ENCODE results near the gene GADL1. TPM values are rescaled to one million over a fixed set of nuclear protein-coding genes. Genes with fewer than 3 reads are reported as not detected.

Gene GADL1
- polyA plus RNA-seq, 4 donors, result 2.8 to 4.3 (median 3.8) TPM

DNA sequence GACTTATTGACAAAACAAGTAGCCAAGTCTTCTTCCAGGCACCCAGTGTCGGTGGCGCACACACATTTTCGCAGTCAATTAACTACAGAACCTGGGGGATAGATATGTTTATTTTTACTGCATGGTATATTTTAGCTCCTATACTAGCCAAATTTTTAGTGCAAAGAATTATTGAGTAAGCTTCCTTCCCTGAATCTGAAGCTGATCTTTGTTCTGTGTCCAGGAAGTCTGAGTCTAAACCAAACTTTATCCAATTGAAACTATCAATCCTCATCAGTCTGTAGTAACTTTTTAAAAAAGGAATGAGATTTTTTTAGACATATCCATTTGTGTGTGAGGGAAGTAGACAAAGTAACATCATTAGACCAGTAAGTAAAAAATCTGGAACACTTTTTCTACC is 133.1 kb downstream of the GADL1 start:
- DNase-seq (ENCODE audit: low read depth in 4 of 4, low spot score in 3 of 4), result no peak

- no peak for DNase-seq (ENCODE audit: low read depth in 4 of 4, low spot score in 3 of 4)
Measured at GRCh38 chr3:30760737-30761136, 133.7 kb downstream of the GADL1 start.

- DNase-seq (ENCODE audit: low read depth in 4 of 4, low spot score in 3 of 4), result no peak
Measured at GRCh38 chr3:30760040-30760695, 134.3 kb downstream of the GADL1 start.

GRCh38 chr3:30756218-30756617 is 138.2 kb downstream of the GADL1 start:
- DNase-seq (ENCODE audit: low read depth in 4 of 4, low spot score in 3 of 4), result no peak

DNA sequence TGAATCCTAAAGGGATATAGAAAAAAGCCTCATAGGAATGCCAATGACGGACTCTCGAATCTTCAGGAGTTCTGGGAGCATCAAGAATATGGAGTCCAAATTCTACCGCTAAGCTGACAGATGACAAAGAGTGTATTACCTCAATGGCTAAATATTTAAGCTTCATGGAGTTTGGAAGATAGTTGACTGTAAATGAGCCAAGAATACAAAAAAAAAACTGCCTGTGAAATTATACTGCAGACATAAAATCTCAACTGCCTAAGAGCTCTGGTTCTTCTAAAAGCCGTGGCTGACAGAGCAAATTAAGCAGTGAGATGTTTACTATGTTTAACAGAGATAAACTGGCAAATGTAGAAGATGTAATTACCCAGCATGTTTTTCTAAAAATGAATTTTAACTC is 140.0 kb downstream of the GADL1 start:
- no peak for DNase-seq (ENCODE audit: low read depth in 4 of 4, low spot score in 3 of 4)

DNA sequence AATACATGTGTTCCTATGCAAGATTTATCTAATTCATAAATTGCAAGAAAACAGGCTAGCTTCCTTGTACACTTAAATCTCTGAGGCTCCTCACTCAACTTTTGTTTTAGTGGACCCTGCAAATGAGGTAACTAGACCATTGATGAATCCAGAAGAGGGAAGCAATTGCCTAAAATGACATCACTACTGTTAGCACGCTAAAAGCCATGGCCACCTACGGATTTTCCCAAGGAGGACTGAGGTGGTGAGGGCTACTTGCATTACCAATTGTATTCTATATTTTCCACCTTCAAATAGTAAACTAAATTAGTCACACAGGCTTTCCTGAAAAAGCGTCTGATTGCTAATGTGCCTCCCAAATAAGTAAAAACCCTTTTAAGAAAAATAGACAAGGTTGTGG is 140.7 kb downstream of the GADL1 start:
- no peak for DNase-seq (ENCODE audit: low read depth in 4 of 4, low spot score in 3 of 4)

GRCh38 chr3:30752970-30753369 is 141.5 kb downstream of the GADL1 start:
- no peak for DNase-seq (ENCODE audit: low read depth in 4 of 4, low spot score in 3 of 4)

DNA sequence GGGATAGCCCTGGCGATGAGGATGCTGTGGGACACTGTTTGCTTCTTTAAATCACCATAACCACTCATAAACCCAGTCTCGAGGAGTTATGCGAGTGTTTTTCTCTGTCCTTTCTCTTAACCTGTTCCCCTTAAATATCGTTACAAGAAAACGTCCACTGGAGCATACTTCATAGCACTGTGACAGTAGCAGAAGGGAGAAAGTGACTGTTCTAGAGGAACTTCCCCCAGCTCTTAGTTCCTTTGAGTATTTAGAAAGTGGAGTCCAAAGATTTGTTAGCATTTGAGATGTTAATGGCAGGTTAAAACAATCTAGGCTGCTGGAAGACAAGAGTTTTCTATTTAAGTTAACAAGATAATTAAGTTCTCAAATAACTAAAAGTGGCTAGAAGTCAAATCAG is 142.0 kb downstream of the GADL1 start:
- DNase-seq (ENCODE audit: low read depth in 4 of 4, low spot score in 3 of 4), result no peak

- DNase-seq (ENCODE audit: low read depth in 4 of 4, low spot score in 3 of 4), result no peak
Measured at GRCh38 chr3:30751610-30752299, 142.7 kb downstream of the GADL1 start.

DNA sequence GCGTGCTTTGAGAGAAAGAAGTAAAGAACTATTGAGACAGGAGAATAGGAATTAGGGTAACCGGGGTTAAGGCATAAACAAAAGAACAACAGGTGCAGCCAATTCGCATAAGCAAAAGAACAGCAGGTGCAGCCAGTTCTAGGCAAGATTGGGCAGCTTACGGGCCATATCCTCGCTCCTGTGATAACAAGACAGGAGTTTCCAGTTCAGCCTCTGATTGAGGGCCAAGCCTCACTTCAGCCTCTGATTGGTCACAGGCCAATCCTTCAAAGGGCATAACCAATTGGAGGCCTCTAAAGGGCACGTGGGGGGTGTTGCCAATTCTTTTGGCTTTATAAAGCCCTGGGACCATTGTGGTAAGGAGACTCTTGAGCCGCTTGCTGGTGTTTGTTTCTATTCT is 143.5 kb downstream of the GADL1 start:
- no peak for DNase-seq (ENCODE audit: low read depth in 4 of 4, low spot score in 3 of 4)

DNA sequence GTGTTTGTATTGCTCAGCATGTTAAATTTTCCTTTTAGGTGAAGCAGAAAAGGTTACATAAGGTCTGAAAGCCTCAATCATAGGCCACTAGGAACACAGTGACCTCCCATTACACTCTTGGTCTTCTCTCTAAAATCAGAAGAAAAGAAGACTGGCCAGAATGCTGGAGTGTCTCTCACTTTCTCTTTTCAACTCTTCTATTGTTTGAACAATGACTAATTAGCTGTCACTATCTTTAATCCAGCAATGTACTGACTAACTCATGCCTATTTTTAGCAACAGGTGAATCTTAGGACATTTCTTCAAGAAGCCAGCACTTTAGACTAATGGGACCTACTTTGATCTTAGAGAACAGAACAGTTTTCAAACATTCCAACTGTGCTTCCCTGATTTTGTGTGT is 145.2 kb downstream of the GADL1 start:
- no peak for DNase-seq (ENCODE audit: low read depth in 4 of 4, low spot score in 3 of 4)

DNA sequence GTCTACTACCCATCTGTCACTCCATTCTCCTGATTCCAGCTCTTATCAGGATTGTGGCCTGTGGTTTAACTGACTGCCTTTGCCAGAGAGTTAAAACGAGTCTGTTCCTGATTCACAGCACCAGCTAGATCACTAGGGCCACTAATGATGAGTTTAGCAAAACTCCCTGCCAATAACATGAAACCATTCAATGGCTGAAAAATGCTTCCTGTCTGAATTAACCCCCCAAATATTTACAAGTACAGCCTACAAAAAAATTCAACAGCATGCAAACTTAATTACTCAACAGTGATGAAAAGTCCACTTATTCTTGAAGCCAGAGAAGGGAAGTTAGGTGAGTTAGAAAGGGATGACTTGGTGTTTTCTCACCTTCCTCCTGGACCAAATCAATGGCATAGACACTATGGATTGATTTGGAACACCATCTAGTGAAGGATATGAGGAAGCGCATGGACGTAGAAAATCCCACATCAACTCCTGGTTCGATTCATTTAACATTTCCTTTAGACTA is 146.6 kb downstream of the GADL1 start:
- DNase-seq (ENCODE audit: low read depth in 4 of 4, low spot score in 3 of 4), result no peak

DNA sequence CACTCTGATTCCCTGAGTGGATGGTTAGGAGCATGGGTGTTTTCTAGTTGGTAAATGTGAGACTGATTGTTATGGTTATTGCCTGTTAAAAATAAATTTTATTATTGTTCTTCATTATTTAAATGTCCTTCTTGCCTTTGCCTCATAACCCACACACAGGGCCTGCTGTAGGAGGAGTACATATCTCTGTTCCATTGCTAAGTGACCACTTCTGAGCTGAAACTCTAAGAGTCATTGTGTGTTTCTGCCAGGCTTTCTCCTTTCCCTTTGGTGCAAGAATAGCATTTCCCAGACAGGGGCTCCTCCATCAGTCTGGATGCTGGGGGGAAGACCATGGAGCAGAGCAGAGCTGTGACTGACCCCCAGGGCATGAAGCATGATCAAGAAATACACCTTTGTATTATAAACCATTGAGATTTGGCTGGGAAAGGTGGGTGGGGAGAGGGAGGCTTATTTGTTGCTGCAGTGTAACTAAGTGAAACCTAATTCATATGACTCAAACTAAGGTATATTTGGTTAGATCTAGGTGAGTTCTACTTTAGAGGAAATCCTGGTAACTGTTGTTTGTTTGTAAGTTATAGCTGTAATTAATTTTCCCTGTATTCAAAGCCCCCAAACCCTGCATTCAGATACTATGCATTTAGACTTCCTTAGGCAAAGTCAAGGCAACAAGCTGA is 150.7 kb downstream of the GADL1 start:
- no peak for DNase-seq (ENCODE audit: low read depth in 4 of 4, low spot score in 3 of 4)

GRCh38 chr3:30742796-30743619 is 151.5 kb downstream of the GADL1 start:
- DNase-seq (ENCODE audit: low read depth in 4 of 4, low spot score in 3 of 4), result no peak

DNA sequence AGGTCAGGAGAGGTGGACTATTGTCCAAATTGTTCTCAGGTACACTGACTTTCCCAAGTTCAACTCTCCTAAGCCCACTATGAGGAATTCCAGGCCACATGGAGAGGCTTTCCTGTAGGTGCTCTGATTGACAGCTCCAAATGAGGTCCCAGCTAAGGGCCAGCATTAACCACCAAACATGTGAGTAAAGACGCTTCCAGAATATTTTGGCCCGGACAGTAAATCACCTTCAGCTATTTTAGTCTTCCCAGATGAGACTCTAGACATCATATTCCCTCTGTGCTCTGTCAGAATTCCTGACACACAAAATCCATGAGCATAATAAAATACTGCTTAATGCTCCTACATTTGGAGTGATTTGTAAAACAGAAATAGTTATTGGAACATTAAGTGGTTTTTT is 152.6 kb downstream of the GADL1 start:
- no peak for DNase-seq (ENCODE audit: low read depth in 4 of 4, low spot score in 3 of 4)

DNA sequence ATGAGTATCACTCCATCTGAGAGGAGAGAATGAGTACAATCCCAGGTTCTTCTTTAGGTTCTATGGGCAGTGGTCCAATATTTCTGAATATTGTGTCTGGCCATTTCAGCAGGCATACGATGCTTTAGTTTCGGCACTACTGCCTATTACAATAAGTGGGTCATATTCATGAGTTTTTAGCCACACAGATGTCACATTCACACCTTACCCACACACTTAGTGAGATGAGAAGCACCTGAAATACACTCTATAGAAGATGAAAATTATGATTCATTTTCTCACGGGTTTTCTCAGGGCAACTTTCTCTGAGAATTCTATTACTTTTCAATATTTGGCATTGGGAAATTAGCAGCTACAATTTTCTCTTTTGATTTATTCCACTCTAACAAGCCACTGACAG is 155.9 kb downstream of the GADL1 start:
- no peak for DNase-seq (ENCODE audit: low read depth in 4 of 4, low spot score in 3 of 4)

- no peak for DNase-seq (ENCODE audit: low read depth in 4 of 4, low spot score in 3 of 4)
Measured at GRCh38 chr3:30737743-30738499, 156.5 kb downstream of the GADL1 start.

- DNase-seq (ENCODE audit: low read depth in 4 of 4, low spot score in 3 of 4), result no peak
Measured at GRCh38 chr3:30733696-30734095, 160.8 kb downstream of the GADL1 start.

GRCh38 chr3:30733209-30733608 is 161.3 kb downstream of the GADL1 start:
- DNase-seq (ENCODE audit: low read depth in 4 of 4, low spot score in 3 of 4), result no peak

GRCh38 chr3:30730967-30731366 is 163.5 kb downstream of the GADL1 start:
- DNase-seq (ENCODE audit: low read depth in 4 of 4, low spot score in 3 of 4), result no peak
